ENCODE measurements around the gene SYNGR3.

The SYNGR3 gene

DNA sequence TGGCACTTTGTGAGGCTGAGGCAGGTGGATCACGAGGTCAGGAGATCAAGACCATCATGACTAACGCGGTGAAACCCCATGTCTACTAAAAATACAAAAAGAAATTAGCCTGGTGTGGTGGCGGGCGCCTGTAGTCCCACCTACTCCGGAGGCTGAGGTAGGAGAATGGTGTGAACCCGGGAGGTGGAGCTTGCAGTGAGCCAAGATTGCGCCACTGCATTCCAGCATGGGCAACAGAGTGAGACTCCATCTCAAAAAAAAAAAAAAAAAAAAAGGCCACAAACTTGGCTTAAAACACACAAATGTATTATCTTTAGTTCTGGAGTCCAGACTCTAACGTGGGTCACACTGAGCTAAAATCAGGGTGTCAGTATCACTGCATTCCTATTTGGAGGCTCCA lies 22.0 kb downstream of the SYNGR3 start:
- 0 out of 2 replicates have a peak, but pooled peaks have one; percentile 11 for TF ChIP-seq CEBPB (IDR thresholded peaks at IDR 0.05)

DNA sequence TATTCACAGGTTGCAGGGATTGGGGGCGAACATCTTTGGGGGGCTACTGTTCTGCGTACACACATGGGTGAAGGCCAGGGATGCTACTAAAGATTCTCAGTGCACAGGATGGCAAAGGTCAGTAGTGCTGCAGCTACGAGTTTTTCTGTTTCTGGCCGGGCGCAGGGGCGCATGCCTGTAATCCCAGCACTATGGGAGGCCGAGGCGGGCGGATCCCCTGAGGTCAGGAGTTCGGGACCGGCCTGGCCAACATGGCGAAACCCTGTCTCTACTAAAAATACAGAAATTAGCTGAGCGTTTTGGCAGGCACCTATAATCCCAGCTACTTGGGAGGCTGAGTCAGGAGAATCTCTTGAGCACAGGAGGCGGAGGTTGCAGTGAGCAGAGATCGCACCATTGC lies 23.8 kb downstream of the SYNGR3 start:
- no peak for TF ChIP-seq TAF1 (IDR thresholded peaks at IDR 0.05; ENCODE audit: low read depth)
- TF ChIP-seq, protein P1, sequence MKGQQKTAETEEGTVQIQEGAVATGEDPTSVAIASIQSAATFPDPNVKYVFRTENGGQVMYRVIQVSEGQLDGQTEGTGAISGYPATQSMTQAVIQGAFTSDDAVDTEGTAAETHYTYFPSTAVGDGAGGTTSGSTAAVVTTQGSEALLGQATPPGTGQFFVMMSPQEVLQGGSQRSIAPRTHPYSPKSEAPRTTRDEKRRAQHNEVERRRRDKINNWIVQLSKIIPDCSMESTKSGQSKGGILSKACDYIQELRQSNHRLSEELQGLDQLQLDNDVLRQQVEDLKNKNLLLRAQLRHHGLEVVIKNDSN (IDR thresholded peaks at IDR 0.05), result no peak
- no peak for TF ChIP-seq FOXM1 (IDR thresholded peaks at IDR 0.05; ENCODE audit: borderline replicate concordance, low read depth)
- no peak for TF ChIP-seq ZBTB7A (IDR thresholded peaks at IDR 0.05; ENCODE audit: low read depth)
- TF ChIP-seq EP300 (IDR thresholded peaks at IDR 0.05; ENCODE audit: borderline replicate concordance), result no peak
- no peak for TF ChIP-seq TEAD4 (IDR thresholded peaks at IDR 0.05)

DNA sequence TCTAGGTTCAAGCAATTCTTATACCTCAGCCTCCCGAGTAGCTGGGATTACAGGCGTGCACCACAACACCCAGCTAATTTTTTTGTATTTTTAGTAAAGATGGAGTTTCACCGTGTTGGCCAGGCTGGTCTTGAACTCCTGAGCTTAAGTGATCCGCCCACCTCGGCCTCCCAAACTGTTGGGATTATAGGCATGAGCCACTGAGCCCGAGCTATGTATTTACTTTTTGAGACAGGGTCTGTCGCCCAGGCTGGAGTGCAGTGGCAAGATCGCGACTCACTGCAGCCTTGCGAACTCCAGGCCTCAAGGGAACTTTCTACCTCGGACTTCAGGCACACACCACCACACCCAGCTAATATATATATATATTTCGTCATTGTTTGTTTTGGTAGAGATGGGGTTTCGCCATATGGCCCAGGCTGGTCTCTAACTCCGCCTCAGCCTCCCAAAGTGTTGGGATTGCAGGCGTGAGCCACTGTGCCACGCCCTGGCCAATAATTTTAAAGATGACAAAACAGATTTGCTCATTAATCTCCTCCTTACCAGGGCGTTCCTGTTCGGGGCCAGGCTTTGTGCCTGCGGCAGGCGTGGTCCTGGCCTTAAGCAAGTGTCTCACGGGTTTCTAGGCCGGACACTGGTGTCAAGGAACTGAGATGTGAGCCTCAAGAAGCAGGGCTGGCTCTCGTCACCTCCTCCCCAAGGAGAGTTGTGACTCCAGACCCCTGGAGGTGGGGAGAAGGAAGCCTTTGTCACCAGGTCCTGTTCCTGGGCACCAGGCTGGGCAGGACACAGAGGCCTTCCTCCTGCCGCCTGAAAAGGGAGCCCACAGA lies 25.6 kb downstream of the SYNGR3 start:
- TF ChIP-seq CEBPB (IDR thresholded peaks at IDR 0.05) (peak; percentile 52), NFIC (IDR thresholded peaks at IDR 0.05) (no peak)
- TF ChIP-seq, protein P2, sequence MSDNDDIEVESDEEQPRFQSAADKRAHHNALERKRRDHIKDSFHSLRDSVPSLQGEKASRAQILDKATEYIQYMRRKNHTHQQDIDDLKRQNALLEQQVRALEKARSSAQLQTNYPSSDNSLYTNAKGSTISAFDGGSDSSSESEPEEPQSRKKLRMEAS (IDR thresholded peaks at IDR 0.05), result no peak

DNA sequence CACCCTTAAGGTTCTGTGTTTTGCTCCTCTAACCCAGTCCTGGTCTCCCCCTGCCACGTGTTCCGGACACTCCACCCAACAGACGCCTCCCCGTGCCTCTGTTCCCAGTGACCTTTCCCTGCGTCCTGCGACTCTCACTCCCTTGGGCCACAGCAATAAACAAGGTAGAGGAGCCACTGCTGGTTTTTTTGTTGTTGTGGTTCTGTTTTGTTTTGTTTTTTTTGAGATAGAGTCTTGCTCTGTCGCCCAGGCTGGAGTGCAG lies 26.1 kb downstream of the SYNGR3 start:
- no peak for TF ChIP-seq EGR1 (IDR thresholded peaks at IDR 0.05)
- TF ChIP-seq, protein P2 (IDR thresholded peaks at IDR 0.05), result no peak
- TF ChIP-seq TAF1 (IDR thresholded peaks at IDR 0.05; ENCODE audit: low read depth), result no peak
- TF ChIP-seq TEAD4 (IDR thresholded peaks at IDR 0.05), result no peak

DNA sequence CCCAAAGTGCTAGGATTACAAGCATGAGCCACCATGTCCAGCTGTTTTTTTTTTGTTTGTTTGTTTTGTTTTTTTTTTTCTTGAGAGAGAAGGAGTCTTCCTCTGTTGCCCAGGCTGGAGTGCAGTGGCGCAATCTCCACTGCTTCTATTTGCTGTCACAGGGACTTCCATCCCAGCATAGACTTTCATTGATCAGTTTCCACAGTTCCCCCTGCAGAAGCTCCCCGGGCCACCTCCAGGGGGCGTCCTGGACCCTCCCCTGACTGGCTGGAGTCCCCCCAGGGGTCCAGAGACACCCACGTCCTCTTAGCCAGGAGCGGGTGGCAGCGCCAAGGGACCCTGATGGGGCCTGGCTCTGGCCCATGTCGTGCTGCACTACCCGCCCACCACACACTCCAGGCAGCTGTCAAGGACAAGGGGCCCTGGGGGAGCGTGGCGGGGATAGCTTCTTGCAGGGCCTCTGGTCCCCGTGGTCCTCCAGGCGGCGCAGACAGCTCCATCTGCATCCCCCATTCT lies 26.7 kb downstream of the SYNGR3 start:
- TF ChIP-seq NFIC (IDR thresholded peaks at IDR 0.05), result no peak
- peak; percentile 31; the same call in 1 of the 2 replicates for TF ChIP-seq RAD21 (IDR thresholded peaks at IDR 0.05; ENCODE audit: low read depth)

DNA sequence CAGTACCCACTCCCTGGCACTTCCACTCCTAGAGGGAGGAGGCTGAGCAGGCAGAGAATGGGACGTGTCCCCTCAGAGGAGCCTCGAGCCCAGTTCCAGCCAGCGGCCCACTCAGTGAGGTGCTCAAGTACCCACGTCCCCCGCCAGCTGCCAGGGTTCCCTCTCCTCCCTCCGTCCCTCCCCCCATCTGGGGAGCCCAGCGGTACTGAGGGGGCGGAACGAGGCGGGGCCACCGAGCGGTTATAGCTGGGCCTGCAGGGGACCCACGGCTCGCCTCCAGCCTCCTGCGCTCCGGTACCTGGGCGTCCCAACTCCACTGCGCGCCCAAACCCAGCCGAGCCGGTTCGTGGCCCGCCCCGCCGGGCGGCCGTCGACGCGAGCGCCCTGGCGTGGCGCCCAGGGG lies 29.7 kb downstream of the SYNGR3 start, which contains the start of gene NPW:
TSS of gene NPW (plus strand) at position 268 of the 403 bp plus-strand sequence.
- TF ChIP-seq YY1 (IDR thresholded peaks at IDR 0.05; ENCODE audit: low read depth) (no peak), TEAD4 (IDR thresholded peaks at IDR 0.05) (no peak), EP300 (IDR thresholded peaks at IDR 0.05; ENCODE audit: borderline replicate concordance) (no peak), NFIC (IDR thresholded peaks at IDR 0.05) (no peak), TAF1 (IDR thresholded peaks at IDR 0.05; ENCODE audit: low read depth) (no peak), CREB1 (IDR thresholded peaks at IDR 0.05; ENCODE audit: low read depth) (no peak), RAD21 (IDR thresholded peaks at IDR 0.05; ENCODE audit: low read depth) (no peak), TCF12 (IDR thresholded peaks at IDR 0.05; ENCODE audit: low read depth) (no peak), EGR1 (IDR thresholded peaks at IDR 0.05) (peak; percentile 59), ZBTB7A (IDR thresholded peaks at IDR 0.05; ENCODE audit: low read depth) (0 out of 2 replicates have a peak, but pooled peaks have one; percentile 20)
- TF ChIP-seq, protein P1 (IDR thresholded peaks at IDR 0.05), result no peak
- TF ChIP-seq, protein P2 (IDR thresholded peaks at IDR 0.05), result no peak
- TF ChIP-seq, protein P3, sequence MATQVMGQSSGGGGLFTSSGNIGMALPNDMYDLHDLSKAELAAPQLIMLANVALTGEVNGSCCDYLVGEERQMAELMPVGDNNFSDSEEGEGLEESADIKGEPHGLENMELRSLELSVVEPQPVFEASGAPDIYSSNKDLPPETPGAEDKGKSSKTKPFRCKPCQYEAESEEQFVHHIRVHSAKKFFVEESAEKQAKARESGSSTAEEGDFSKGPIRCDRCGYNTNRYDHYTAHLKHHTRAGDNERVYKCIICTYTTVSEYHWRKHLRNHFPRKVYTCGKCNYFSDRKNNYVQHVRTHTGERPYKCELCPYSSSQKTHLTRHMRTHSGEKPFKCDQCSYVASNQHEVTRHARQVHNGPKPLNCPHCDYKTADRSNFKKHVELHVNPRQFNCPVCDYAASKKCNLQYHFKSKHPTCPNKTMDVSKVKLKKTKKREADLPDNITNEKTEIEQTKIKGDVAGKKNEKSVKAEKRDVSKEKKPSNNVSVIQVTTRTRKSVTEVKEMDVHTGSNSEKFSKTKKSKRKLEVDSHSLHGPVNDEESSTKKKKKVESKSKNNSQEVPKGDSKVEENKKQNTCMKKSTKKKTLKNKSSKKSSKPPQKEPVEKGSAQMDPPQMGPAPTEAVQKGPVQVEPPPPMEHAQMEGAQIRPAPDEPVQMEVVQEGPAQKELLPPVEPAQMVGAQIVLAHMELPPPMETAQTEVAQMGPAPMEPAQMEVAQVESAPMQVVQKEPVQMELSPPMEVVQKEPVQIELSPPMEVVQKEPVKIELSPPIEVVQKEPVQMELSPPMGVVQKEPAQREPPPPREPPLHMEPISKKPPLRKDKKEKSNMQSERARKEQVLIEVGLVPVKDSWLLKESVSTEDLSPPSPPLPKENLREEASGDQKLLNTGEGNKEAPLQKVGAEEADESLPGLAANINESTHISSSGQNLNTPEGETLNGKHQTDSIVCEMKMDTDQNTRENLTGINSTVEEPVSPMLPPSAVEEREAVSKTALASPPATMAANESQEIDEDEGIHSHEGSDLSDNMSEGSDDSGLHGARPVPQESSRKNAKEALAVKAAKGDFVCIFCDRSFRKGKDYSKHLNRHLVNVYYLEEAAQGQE (IDR thresholded peaks at IDR 0.05; ENCODE audit: low read depth), result no peak

DNA sequence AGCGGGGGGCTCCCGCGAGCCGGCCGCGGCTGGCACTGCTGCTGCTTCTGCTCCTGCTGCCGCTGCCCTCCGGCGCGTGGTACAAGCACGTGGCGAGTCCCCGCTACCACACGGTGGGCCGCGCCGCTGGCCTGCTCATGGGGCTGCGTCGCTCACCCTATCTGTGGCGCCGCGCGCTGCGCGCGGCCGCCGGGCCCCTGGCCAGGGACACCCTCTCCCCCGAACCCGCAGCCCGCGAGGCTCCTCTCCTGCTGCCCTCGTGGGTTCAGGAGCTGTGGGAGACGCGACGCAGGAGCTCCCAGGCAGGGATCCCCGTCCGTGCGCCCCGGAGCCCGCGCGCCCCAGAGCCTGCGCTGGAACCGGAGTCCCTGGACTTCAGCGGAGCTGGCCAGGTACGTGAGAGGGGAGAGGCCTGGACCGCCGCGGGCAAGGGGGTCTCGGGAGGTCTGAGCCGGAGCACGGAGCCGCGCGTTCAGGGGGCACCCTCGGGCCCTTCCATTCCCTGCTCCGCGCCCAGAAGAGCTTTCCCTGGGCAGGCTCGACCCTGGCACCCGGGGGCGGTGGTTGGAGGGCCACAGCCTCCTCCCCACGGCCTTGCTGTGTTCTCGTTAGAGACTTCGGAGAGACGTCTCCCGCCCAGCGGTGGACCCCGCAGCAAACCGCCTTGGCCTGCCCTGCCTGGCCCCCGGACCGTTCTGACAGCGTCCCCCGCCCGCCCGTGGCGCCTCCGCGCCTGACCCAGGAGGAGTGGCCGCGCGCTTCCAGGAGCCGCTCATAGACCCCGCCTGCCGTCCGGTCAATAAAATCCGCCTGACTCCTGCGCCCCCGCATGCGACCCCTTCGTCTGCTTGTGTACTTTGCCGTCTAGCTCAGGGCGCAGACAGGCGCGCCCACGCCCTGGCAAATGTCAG lies 30.4 kb downstream of the SYNGR3 start:
- peak; percentile 55 for TF ChIP-seq ZBTB7A (IDR thresholded peaks at IDR 0.05; ENCODE audit: low read depth)
- TF ChIP-seq, protein P2 (IDR thresholded peaks at IDR 0.05), result peak; percentile 72
- TF ChIP-seq TCF12 (IDR thresholded peaks at IDR 0.05; ENCODE audit: low read depth), result no peak

DNA sequence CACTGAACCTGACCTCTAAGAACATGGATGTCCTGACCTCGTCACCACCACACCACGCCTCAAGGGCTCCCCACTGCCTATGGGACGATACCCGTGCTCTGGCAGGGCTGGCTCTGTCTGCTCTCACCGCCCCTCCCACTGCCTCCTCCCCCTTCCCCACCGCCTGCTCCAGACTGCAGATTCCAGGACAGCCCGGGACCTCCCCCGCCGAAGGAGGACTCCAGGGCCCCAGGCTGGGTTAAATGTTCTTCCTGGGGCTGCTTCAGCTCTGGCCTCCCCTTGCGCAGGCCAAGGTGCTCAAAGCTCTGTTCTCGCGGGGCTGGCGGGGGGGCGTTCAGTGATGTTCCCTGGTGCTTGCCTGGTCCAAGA lies 32.9 kb downstream of the SYNGR3 start:
- TF ChIP-seq, protein P3 (IDR thresholded peaks at IDR 0.05; ENCODE audit: low read depth), result no peak
- TF ChIP-seq, protein P2 (IDR thresholded peaks at IDR 0.05), result no peak
- TF ChIP-seq TAF1 (IDR thresholded peaks at IDR 0.05; ENCODE audit: low read depth), result no peak
- no peak for TF ChIP-seq RAD21 (IDR thresholded peaks at IDR 0.05; ENCODE audit: low read depth)
- no peak for TF ChIP-seq EP300 (IDR thresholded peaks at IDR 0.05; ENCODE audit: borderline replicate concordance)
